Choroid plexus epithelial cell (primary cell): ENCODE results near the gene COPG1.

Experiments used
- DNase-seq: peaks from one replicate; pipeline ENCODE4 v3.0.0-alpha.2; 2010; ENCODE audit warnings: low read depth
- H3K4me3 ChIP-seq: 2 replicates; pipeline ENCODE4 v1.5.1; 2011; ENCODE audit warnings: low read depth, mild to moderate bottlenecking, control low read depth, low read length, moderate library complexity
- CTCF ChIP-seq: conservative IDR thresholded peaks from 2 replicates; pipeline ENCODE4 v1.5.1; 2011; ENCODE audit warnings: low read depth, mild to moderate bottlenecking, control low read depth, inconsistent platforms, low read length, moderate library complexity

COPG1 gene

DNA sequence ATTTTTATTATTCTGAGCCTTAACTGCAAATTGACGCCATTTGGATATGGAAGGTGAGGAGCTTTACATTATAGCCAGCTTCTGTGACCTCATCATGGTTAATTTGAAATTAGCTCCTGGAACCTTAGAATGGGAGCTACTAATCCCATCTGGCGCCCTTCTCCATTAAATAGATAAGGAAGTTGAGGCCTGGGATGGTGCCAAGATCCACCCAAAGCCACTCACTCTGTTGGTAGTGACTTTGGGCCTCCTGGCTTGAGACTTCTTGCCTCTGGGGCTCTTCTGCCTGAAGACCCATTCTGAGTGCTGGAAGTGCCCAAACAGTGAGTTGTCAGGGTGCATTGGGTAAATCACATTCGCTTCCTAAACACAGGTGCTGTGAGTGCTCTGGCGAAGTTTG is 17.2 kb downstream of the COPG1 start:
- TF ChIP-seq CTCF, result no peak

GRCh38 chr3:129268396-129268795 is 19.0 kb downstream of the COPG1 start:
- H3K4me3 ChIP-seq, result no peak overlapping the region
- no peak for DNase-seq
- no peak for TF ChIP-seq CTCF

More for the DNA sequence above, 17.2 kb downstream of the COPG1 start:
- no peak overlapping the region for H3K4me3 ChIP-seq
- no peak for DNase-seq

GRCh38 chr3:129271674-129272073 is 22.3 kb downstream of the COPG1 start:
- no peak for DNase-seq
- TF ChIP-seq CTCF, result no peak

GRCh38 chr3:129276385-129276784 is 27.0 kb downstream of the COPG1 start:
- no peak for DNase-seq
- no peak overlapping the region for H3K4me3 ChIP-seq
- TF ChIP-seq CTCF, result no peak

More at GRCh38 chr3:129271674-129272073, 22.3 kb downstream of the COPG1 start:
- H3K4me3 ChIP-seq, result no peak overlapping the region

- TF ChIP-seq CTCF, result no peak
- peak; percentile 43 for DNase-seq
- H3K4me3 ChIP-seq, result no peak overlapping the region
These were observed 28.4 kb downstream of the COPG1 start for GRCh38 chr3:129277829-129278271.

DNA sequence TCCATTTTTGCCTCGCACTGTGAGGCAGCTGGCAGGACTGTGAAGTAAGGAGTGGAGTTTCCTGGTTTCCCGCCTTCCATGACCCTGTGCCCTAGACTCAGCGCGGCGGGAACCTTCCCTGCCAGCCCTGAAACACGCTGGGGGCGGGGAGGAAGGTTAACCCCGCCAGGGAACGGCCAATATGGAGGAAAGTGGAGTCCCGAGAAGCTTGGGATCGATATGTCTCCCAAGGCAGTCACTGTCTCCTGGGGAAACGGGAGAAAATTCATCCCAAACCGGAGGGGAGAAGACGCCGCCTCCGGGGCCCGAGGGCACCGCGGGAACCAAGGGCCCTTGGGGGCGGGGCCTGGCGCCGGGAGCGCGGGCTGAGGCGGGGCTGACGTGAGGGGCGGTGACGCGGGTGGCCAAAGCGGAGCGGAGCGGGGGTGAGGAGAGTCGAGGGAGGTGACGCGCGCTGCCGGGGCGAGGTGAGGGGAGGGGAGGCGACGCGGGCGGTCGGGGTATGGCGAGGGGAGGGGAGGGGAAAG is 29.1 kb downstream of the COPG1 start, which contains the start of gene HMCES:
Gene HMCES, plus strand, starts transcription at position 432 of the 527 bp plus-strand sequence. CDS start 863 bp downstream, outside the sequence.
- TF ChIP-seq CTCF, result no peak
- DNase-seq, result peak; percentile 83
- peak within 1 kb of the TSS; percentile 86 for H3K4me3 ChIP-seq
